Measurements from ENCODE around the gene VGLL1. TPM values are rescaled to one million over a fixed set of nuclear protein-coding genes. Genes with fewer than 3 reads are reported as not detected.

Gene VGLL1
- total RNA-seq, 1 experiment from 2014 or later, result not detected

DNA sequence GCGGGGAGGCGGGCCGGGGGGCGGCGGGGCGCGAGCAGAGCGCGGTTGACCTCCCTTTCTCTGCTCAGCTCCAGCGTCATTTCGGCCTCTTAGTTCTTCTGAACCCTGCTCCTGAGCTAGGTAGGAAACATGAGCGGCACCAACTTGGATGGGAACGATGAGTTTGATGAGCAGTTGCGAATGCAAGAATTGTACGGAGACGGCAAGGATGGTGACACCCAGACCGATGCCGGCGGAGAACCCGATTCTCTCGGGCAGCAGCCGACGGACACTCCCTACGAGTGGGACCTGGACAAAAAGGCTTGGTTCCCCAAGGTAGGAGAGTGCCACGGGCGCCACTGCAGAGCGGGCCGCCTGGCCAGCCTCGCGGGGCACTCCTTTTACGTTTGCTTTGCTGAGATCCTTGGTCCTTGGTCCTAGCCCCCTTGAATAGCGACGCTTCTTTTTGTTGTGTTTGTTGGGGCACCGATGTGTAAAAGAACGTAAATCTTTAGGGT, 34.4 kb upstream of the VGLL1 start, which contains the start of gene HTATSF1:
HTATSF1 (plus strand) TSS at position 37 of the 497 bp plus-strand sequence; CDS start at position 130, 93 bp downstream.
- no peaks in the 10 kb centered on the region for H3K4me1 Mint-ChIP-seq (ENCODE audit: insufficient read depth, unreplicated experiment)
- intact Hi-C loops (cut with micrococcal nuclease), result loop anchor here (1.0 to 10.0 kb wide), 4 partner anchors 80 to 473 kb away; no protein-coding TSS in a partner anchor
- H3K4me3 Mint-ChIP-seq (ENCODE audit: unreplicated experiment), result peak within 1 kb of the TSS; percentile 81
- no peaks in the 10 kb centered on the region for H3K9me3 Mint-ChIP-seq (ENCODE audit: unreplicated experiment)
- H3K27ac Mint-ChIP-seq (ENCODE audit: low read depth, unreplicated experiment), result peak within 1 kb of the TSS; percentile 89
- TF ChIP-seq, protein P1, sequence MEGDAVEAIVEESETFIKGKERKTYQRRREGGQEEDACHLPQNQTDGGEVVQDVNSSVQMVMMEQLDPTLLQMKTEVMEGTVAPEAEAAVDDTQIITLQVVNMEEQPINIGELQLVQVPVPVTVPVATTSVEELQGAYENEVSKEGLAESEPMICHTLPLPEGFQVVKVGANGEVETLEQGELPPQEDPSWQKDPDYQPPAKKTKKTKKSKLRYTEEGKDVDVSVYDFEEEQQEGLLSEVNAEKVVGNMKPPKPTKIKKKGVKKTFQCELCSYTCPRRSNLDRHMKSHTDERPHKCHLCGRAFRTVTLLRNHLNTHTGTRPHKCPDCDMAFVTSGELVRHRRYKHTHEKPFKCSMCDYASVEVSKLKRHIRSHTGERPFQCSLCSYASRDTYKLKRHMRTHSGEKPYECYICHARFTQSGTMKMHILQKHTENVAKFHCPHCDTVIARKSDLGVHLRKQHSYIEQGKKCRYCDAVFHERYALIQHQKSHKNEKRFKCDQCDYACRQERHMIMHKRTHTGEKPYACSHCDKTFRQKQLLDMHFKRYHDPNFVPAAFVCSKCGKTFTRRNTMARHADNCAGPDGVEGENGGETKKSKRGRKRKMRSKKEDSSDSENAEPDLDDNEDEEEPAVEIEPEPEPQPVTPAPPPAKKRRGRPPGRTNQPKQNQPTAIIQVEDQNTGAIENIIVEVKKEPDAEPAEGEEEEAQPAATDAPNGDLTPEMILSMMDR (IDR thresholded peaks at IDR 0.05; ENCODE audit: unreplicated experiment), result no peak
- peaks cover 17% of the 10 kb centered on the region for H3K36me3 Mint-ChIP-seq (ENCODE audit: insufficient read depth, unreplicated experiment)
- DNase-seq (ENCODE audit: unreplicated experiment), result peak; percentile 30
- peaks cover 16% of the 10 kb centered on the region for H3K27me3 Mint-ChIP-seq (ENCODE audit: insufficient read depth, unreplicated experiment)
- ChIA-PET CTCF (interaction anchor here (0.6 to 0.7 kb wide), 2 partner anchors 281 to 311 kb away, joined by 3 read pairs; no protein-coding TSS in a partner anchor), POLR2A (interaction anchor here (1.0 to 1.2 kb wide), 3 partner anchors 13 to 28 kb away, joined by 3 to 5 read pairs (median 4); no protein-coding TSS in a partner anchor)
- no TSS peak for BruUV-seq (replicated peaks)

DNA sequence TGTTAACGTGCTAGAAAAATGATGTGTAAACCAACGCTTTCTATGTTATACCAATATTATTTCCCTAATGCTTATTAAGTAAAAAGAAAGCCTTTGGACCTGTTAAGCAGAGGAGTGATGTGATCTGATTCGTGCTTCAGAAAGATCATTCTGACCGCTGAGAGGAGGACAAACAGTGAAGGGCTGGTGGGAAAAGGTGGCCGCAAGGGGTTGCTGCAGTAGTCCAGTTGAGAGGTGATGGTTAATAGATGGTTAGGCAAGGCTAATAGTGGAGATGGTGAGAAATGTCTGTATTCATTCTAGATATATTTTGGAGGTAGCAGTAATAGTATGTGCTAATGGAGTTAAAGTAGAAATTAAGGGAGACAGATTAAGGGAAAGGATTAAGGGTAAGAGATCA, 12.9 kb upstream of the VGLL1 start:
- Mint-ChIP-seq H3K36me3 (ENCODE audit: insufficient read depth, unreplicated experiment) (no peaks in the 10 kb centered on the region), H3K27me3 (ENCODE audit: insufficient read depth, unreplicated experiment) (peaks cover under 1% of the 10 kb centered on the region), H3K27ac (ENCODE audit: low read depth, unreplicated experiment) (no peak overlapping the region), H3K9me3 (ENCODE audit: unreplicated experiment) (peaks cover 6% of the 10 kb centered on the region), H3K4me3 (ENCODE audit: unreplicated experiment) (no peak overlapping the region), H3K4me1 (ENCODE audit: insufficient read depth, unreplicated experiment) (no peaks in the 10 kb centered on the region)
- ChIA-PET POLR2A (no interaction called here), CTCF (no interaction called here)
- no peak for DNase-seq (ENCODE audit: unreplicated experiment)
- intact Hi-C loops (cut with micrococcal nuclease), result no loop called here
- BruUV-seq (replicated peaks), result no TSS peak
- TF ChIP-seq, protein P1 (IDR thresholded peaks at IDR 0.05; ENCODE audit: unreplicated experiment), result no peak

DNA sequence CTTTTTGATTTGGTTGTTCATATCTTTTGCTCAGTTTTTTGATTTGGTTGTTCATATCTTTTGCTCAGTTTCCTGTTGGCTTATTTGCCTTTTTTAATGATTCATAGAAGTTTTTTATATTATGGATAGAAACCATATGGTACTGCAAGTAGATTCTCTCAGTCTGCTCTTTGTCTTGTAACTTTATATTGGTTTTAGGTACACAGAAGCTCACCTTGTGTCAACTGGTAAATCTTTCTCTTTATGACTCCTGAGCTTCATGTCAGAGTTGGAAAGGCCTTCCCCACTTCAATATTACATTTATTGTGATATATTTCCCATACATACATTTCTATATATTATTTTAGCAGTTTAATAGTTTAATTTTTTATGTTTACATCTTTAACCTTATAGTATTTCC, 8.2 kb upstream of the VGLL1 start:
- Mint-ChIP-seq H3K4me1 (ENCODE audit: insufficient read depth, unreplicated experiment) (no peaks in the 10 kb centered on the region), H3K27ac (ENCODE audit: low read depth, unreplicated experiment) (no peak overlapping the region), H3K36me3 (ENCODE audit: insufficient read depth, unreplicated experiment) (no peaks in the 10 kb centered on the region), H3K4me3 (ENCODE audit: unreplicated experiment) (no peak overlapping the region), H3K27me3 (ENCODE audit: insufficient read depth, unreplicated experiment) (peaks cover 35% of the 10 kb centered on the region), H3K9me3 (ENCODE audit: unreplicated experiment) (no peaks in the 10 kb centered on the region)
- TF ChIP-seq, protein P1 (IDR thresholded peaks at IDR 0.05; ENCODE audit: unreplicated experiment), result no peak
- DNase-seq (ENCODE audit: unreplicated experiment), result no peak
- ChIA-PET POLR2A (no interaction called here), CTCF (no interaction called here)
- intact Hi-C loops (cut with micrococcal nuclease), result no loop called here
- no TSS peak for BruUV-seq (replicated peaks)

DNA sequence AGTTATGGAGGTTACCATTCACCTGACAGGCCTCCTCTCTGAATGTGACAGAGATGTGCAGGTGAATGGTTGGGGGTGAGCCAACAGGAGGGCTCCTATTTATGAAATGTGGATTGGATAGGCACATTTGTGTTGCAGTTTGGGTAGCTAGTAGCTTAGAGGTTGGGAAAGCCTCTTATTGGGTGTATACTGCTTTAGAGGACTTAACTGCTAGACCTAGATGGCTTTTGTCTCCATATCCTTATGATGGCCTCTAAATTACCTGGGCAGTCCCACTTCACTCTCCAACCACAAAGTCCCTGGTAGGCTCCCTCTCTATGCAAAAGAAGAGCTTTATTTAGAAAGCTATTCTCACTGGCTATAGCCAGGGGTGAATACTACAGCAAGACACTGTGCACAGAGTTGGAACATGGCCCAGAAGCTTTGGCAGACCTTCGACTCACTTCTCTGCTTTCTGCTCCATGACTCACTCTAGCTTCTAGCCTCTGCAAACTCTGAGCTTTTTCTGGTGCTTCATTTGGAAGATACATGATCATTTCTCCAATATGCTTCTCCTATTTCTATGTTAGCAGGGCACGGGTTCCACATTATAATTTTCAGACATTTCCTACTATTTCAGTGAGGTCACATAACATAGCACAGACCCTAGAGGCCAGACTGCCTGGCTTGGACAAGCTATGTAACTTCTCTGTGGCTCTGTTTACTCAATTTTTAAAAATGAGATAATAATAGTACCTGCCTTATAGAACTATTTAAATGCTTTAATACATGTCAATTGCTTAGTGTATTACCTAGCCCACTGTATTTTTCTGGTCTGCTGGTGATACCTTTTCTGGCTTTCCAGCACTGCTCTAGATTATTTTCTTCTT, 6.0 kb upstream of the VGLL1 start:
- Mint-ChIP-seq H3K27ac (ENCODE audit: low read depth, unreplicated experiment) (no peak overlapping the region), H3K4me1 (ENCODE audit: insufficient read depth, unreplicated experiment) (no peaks in the 10 kb centered on the region), H3K9me3 (ENCODE audit: unreplicated experiment) (no peaks in the 10 kb centered on the region), H3K27me3 (ENCODE audit: insufficient read depth, unreplicated experiment) (peaks cover 45% of the 10 kb centered on the region), H3K36me3 (ENCODE audit: insufficient read depth, unreplicated experiment) (no peaks in the 10 kb centered on the region), H3K4me3 (ENCODE audit: unreplicated experiment) (no peak overlapping the region)
- no TSS peak for BruUV-seq (replicated peaks)
- CTCF ChIA-PET, result interaction anchor here (0.6 to 1.2 kb wide), 3 partner anchors 50 to 169 kb away, joined by 3 to 6 read pairs (median 3); no protein-coding TSS in a partner anchor
- POLR2A ChIA-PET, result interaction anchor here (0.5 to 1.1 kb wide), 5 partner anchors 16 to 224 kb away, joined by 3 to 5 read pairs (median 4); partner anchors contain the start of gene HTATSF1
- intact Hi-C loops (cut with micrococcal nuclease), result no loop called here
- TF ChIP-seq, protein P1 (IDR thresholded peaks at IDR 0.05; ENCODE audit: unreplicated experiment), result no peak
- DNase-seq (ENCODE audit: unreplicated experiment), result peak; percentile 87
